ENCODE measurements around the gene CD300LG. TPM values are rescaled to one million over a fixed set of nuclear protein-coding genes. Genes with fewer than 3 reads are reported as not detected.

CD300LG gene, protein sequence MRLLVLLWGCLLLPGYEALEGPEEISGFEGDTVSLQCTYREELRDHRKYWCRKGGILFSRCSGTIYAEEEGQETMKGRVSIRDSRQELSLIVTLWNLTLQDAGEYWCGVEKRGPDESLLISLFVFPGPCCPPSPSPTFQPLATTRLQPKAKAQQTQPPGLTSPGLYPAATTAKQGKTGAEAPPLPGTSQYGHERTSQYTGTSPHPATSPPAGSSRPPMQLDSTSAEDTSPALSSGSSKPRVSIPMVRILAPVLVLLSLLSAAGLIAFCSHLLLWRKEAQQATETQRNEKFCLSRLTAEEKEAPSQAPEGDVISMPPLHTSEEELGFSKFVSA
- total RNA-seq: not detected

DNA sequence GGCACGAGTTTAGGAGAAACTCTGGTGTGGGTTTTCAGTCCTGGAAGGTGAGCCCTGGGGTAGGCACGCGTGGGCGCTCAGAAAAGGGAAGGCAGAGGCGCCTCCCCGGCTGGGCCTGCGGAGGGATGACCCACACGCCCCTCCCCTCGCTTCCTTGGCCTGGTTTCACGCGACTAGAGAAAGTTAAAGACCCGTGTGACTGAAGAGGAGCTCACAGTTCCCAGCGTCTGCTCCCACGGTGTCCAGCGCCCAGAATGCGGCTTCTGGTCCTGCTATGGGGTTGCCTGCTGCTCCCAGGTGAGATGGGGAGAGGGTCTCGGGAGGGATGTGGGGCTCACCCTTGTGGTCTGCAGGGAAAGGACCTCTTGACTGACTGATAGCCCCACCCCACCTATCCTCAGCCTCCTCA, at the start of gene CD300LG:
Gene CD300LG, plus strand, starts transcription at position 214 of the 409 bp plus-strand sequence. Its CDS starts 41 bp downstream, at position 255.

DNA sequence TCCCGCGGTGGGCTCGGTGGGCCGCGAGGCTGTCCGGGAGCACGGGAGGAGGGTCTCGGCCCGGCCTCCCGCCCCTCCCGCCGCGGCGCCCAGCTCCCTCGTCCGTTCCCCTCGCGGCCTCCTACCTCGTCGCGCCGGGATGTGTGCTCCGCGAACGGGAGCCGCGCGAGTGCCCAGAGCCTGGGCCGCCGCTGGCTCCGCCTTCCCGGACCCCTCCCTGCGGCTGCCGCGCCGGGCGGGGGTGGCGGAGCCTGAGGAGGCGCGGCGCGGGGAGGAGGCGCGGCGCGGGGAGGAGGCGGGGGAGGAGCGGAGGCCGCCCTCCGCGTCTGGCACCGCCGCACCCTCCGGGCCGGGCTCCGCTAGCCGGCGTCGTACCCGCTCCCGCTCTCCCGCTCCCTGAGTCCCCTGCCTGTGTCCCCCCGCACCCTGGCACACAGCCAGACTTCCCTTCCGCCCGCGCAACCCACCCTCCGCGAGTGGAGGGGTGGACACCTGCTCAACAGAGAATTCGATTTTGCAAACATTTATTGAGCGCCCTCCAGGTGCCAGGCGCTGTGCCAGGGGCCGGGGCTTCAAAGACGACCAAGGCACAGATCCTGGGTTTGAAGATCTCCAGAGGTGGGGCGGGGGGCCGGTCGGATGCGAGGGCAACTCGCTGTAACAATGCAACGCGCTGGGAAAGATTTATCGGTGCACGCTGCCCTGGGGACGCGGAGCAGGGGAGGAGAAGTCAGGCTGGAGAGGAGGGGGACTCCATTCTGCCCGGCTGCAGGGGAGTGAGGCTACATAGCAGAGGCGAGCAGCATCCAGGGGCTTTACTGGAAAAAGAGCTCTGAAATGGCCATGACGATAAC, 13.8 kb upstream of the CD300LG start, which contains the start of gene MPP3:
Gene MPP3, minus strand, starts transcription at position 171 of the 854 bp plus-strand sequence. CDS start 1,240 bp downstream, outside the sequence.

DNA sequence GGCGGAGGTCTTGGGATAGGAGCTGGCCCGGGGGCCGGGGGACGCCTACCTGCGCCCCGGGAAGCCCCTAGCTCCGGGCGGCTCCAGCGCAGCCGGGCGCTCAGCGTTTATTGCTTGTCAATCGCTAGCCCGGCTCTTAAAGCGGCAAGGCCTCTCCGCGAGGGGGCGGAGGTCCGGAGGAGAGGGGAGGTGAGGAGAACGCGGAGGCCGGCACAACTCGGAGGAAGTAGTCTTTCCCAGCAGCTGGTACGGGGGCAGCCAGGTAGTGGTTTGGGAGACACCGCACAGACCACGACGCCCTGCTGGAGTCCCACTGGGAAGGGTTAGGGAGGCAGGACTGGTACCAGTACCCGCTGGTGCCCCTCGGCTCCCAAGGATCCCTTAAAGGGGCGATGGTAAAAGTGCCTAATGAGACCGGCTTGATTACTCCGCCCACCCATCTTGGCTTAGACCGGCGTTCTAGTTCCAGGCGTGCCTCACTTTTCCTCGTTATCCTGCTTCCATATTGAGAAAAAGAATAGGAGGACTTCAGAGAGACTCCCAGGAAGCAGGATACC, 60.5 kb downstream of the CD300LG start, which contains the start of gene MPP2:
Gene MPP2, minus strand, starts transcription at position 112 of the 557 bp plus-strand sequence. CDS start 3,076 bp downstream, outside the sequence.

Other genes starting within 250 kb of the CD300LG start
- gene MEOX1, start 185.3 kb upstream of the CD300LG start, total RNA-seq: 10 to 100 TPM; 16.2 TPM
- not detected for gene SOST, start 88.4 kb upstream of the CD300LG start, total RNA-seq
- 1 to 10 TPM; 9.7 TPM for gene DUSP3, start 68.2 kb upstream of the CD300LG start, total RNA-seq
- not detected for gene CFAP97D1, start 66.7 kb upstream of the CD300LG start, total RNA-seq
- gene MPP3, start 14.0 kb upstream of the CD300LG start, total RNA-seq: not detected
- 1 to 10 TPM; 1.1 to 1.4 TPM for gene MPP2, start 60.4 kb downstream of the CD300LG start, total RNA-seq
- gene PPY, start 95.3 kb downstream of the CD300LG start, total RNA-seq: not detected
- gene PYY, start 106.8 kb downstream of the CD300LG start, total RNA-seq: not detected
- gene NAGS, start 157.4 kb downstream of the CD300LG start, total RNA-seq: 1 to 10 TPM; 1.4 to 1.5 TPM
- gene TMEM101, start 167.8 kb downstream of the CD300LG start, total RNA-seq: 10 to 100 TPM; 29.2 to 30.9 TPM
- gene LSM12, start 219.5 kb downstream of the CD300LG start, total RNA-seq: 10 to 100 TPM; 51.4 to 53.2 TPM
- 10 to 100 TPM; 17.9 to 18.1 TPM for gene G6PC3, start 223.6 kb downstream of the CD300LG start, total RNA-seq

Data from activated naive CD4-positive, alpha-beta T cell treated with anti-CD3 and anti-CD28 coated beads, Interleukin-2, amount 10 ng/mL, durations not matched to agents 5 hours and 36 hours (primary cell).